Activated CD8-positive, alpha-beta T cell treated with anti-CD3 and anti-CD28 coated beads, Interleukin-2, amount 10 ng/mL, durations not matched to agents 7 days and 5 days (primary cell): ENCODE data around the gene PGBD5. TPM values are rescaled to one million over a fixed set of nuclear protein-coding genes. Genes with fewer than 3 reads are reported as not detected.
A peak's percentile ranks its signal among the peaks of the same experiment; 100 is the strongest.

ENCODE experiments used
- ATAC-seq: fragments of 150-1000 bp; cut with Tn5 transposase; one replicate; pipeline ENCODE4 v1.10.0; 2021; ENCODE audit warnings: moderate library complexity
- CTCF ChIA-PET: fragments of 350-600 bp; sonication (Branson Sonifier 250); formaldehyde crosslinking; loops from one replicate; lab custom pipeline; 2021; ENCODE audit warnings: antibody characterized with exemption; lab: Charles Lee
- POLR2A ChIA-PET: fragments of 350-600 bp; sonication (Branson Sonifier 250); formaldehyde crosslinking; loops from one replicate; lab custom pipeline; 2021; ENCODE audit warnings: antibody characterized with exemption; lab: Charles Lee
- DNase-seq: peaks from one replicate; pipeline ENCODE4 v3.0.0-alpha.2; 2020
- H3K27ac Mint-ChIP-seq: one replicate; pipeline ENCODE4 v1.8.0; 2021; ENCODE audit warnings: mild to moderate bottlenecking, mixed read lengths
- H3K27me3 Mint-ChIP-seq: one replicate; pipeline ENCODE4 v1.8.0; 2021; ENCODE audit warnings: low read depth, mixed read lengths
- H3K36me3 Mint-ChIP-seq: one replicate; pipeline ENCODE4 v1.8.0; 2021; ENCODE audit warnings: low read depth, mixed read lengths
- H3K4me1 Mint-ChIP-seq: one replicate; pipeline ENCODE4 v1.8.0; 2021; ENCODE audit warnings: low read depth, mixed read lengths
- H3K4me3 Mint-ChIP-seq: one replicate; pipeline ENCODE4 v1.8.0; 2021; ENCODE audit warnings: mild to moderate bottlenecking, mixed read lengths
- H3K9me3 Mint-ChIP-seq: one replicate; pipeline ENCODE4 v1.8.0; 2022; ENCODE audit warnings: mixed read lengths; ENCODE audit not compliant: insufficient read depth
- total RNA-seq, 2 experiments: library from RNA; stranded (reverse); gene quantifications; one replicate each; pipeline ENCODE4 v1.2.3, GENCODE V29; 2021

PGBD5 gene
- total RNA-seq, 2 experiments from 2014 or later: not detected

GRCh38 chr1:230278376-230278775 lies 147.8 kb downstream of the PGBD5 start:
- ATAC-seq (no peak), DNase-seq (no peak)
- POLR2A ChIA-PET: no interaction called here
- no peaks in the 10 kb centered on the region for H3K9me3 Mint-ChIP-seq
- peaks cover 64% of the 10 kb centered on the region for H3K4me1 Mint-ChIP-seq
- CTCF ChIA-PET: interaction anchor here (0.7 to 1.9 kb wide), 5 partner anchors 8 to 158 kb away, joined by 3 to 5 read pairs (median 3); no protein-coding TSS in a partner anchor
- H3K4me3 Mint-ChIP-seq: no peak overlapping the region
- H3K27ac Mint-ChIP-seq: peak overlapping the region; percentile 58
- peaks cover 23% of the 10 kb centered on the region for H3K36me3 Mint-ChIP-seq
- no peaks in the 10 kb centered on the region for H3K27me3 Mint-ChIP-seq

DNA sequence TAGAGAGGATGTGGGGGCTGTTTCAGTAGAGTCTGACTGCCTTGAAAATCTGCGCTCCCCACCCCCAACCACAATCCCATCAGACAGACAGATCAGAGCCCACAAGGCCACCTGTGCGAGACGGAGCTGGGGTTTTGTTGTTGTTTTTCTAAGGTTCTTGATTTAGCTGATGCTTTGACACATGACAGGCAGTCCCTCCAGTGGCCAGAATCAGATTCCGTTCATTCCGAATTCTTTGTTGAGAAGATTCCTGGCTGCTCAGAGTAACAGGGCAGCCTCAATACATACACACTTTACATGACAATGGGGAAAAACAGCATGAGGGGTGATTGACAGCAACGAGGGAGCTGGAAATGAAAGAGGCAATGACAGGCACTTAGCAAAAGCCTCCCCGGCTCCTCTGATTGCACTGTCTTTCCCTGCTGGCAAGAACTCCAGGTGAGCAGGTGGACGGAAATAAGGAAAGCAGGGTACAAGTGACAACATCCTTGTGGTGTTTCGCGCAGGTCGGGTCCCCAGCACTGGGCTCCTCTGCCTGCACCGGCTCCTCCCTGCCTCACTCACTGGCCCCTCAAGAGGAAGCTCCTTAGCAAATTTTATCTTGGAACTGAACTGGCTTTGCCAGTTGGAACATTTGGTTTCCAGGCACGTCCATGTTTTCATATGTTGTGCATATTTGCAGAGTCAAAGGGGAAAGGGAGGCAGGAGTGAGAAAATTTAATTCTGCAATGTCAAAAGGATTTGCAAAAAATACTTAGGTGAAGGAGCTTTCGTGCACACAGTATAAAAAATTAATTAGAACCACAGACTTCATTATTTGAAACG lies 148.7 kb downstream of the PGBD5 start:
- Mint-ChIP-seq H3K9me3 (no peaks in the 10 kb centered on the region), H3K4me1 (peaks cover 71% of the 10 kb centered on the region), H3K4me3 (peak overlapping the region; percentile 19), H3K27ac (peak overlapping the region; percentile 76), H3K36me3 (peaks cover 24% of the 10 kb centered on the region), H3K27me3 (no peaks in the 10 kb centered on the region)
- ChIA-PET POLR2A (interaction anchor here (0.5 kb wide), 1 partner anchor 66 kb away, joined by 3 read pairs; no protein-coding TSS in a partner anchor), CTCF (interaction anchor here (0.7 to 1.9 kb wide), 8 partner anchors 9 to 650 kb away, joined by 3 to 5 read pairs (median 3); no protein-coding TSS in a partner anchor)
- DNase-seq (peak; percentile 51), ATAC-seq (peak; percentile 18)

DNA sequence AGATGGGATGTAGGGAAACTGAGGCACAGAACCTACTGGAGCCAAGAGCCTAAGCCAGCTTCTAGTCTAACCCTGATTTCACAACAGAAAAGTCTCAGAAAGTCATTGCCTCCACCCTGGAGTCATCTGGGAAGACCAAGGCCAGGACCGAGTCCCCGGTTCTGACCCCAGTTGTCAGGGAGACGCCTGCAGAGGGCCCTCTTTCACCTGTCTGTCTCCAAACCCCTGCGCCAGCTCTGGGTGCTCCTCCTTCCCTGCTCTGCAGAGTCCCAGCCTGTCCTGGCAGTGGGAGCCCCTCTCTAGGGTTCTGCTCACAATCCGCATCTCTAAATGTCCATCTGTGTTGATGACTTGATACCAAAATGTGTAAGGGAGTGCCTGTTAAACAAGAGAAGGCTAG lies 149.7 kb downstream of the PGBD5 start:
- Mint-ChIP-seq H3K9me3 (no peaks in the 10 kb centered on the region), H3K36me3 (peaks cover 23% of the 10 kb centered on the region), H3K4me1 (peaks cover 71% of the 10 kb centered on the region), H3K4me3 (no peak overlapping the region), H3K27ac (no peak overlapping the region), H3K27me3 (no peaks in the 10 kb centered on the region)
- POLR2A ChIA-PET: no interaction called here
- DNase-seq: no peak
- no peak for ATAC-seq
- CTCF ChIA-PET: interaction anchor here (1.3 kb wide), 1 partner anchor 71 kb away, joined by 3 read pairs; no protein-coding TSS in a partner anchor

- CTCF ChIA-PET: interaction anchor here (1.2 to 1.3 kb wide), 2 partner anchors 30 to 107 kb away, joined by 3 to 4 read pairs; no protein-coding TSS in a partner anchor
- ATAC-seq (peak; percentile 41), DNase-seq (peak; percentile 51)
- Mint-ChIP-seq H3K9me3 (no peaks in the 10 kb centered on the region), H3K27ac (peak overlapping the region; percentile 86), H3K27me3 (no peaks in the 10 kb centered on the region), H3K4me1 (peaks cover 77% of the 10 kb centered on the region), H3K36me3 (peaks cover 20% of the 10 kb centered on the region), H3K4me3 (peak overlapping the region; percentile 63)
- POLR2A ChIA-PET: interaction anchor here (1.1 kb wide), 1 partner anchor 9 kb away, joined by 3 read pairs; no protein-coding TSS in a partner anchor
Observed at GRCh38 chr1:230274254-230274653, 151.9 kb downstream of the PGBD5 start.

DNA sequence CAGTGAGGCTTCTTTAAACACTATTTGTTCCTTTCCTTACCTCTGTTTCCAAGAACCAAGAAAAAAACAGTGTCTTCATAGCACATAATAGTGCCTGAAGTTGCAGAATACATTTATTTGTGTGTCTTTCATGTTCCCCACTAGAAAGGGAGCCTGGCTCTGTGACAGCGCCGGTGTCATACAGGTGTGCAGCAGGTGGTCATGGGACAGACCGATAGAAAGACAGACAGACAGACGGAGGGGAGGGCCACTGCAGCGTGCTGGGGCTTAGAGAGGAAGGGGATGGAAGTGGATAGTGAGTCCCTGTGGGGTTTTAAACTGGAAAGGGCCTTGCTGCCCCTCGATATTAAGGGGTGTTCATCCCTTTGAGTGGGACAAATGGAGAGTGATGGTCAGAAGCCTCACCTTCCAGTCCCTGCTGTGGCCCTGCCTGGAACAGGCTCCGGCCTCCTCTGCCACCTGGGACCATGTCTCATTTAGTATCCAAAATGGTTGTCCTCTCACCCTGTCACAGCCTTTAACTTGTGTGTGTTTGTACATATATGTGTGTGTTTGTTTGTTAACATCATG lies 152.9 kb downstream of the PGBD5 start:
- CTCF ChIA-PET: interaction anchor here (1.0 to 1.2 kb wide), 2 partner anchors 31 to 37 kb away, joined by 3 to 4 read pairs; no protein-coding TSS in a partner anchor
- Mint-ChIP-seq H3K4me1 (peaks cover 69% of the 10 kb centered on the region), H3K27ac (peak overlapping the region; percentile 80), H3K27me3 (no peaks in the 10 kb centered on the region), H3K4me3 (no peak overlapping the region), H3K36me3 (peaks cover 13% of the 10 kb centered on the region), H3K9me3 (no peaks in the 10 kb centered on the region)
- POLR2A ChIA-PET: no interaction called here
- DNase-seq: no peak
- ATAC-seq: no peak

DNA sequence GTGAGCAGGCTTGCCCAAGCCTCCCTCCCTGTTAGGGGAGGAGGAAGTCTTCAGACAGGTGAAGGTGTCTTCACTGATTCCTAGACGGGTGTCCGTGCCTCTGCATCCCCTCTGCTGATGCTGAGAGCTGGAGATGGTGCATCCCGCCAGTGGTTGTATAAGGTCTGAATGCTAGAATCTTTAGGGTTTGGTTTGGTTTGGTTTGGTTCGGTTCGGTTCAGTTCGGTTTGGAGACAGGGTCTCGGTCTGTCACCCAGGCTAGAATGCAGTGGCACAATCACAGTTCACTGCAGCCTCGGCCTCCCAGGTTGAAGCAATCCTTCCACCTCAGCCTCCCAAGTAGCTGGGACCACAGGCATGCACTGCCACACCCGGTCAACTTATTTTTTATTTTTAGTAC lies 153.6 kb downstream of the PGBD5 start:
- POLR2A ChIA-PET: no interaction called here

GRCh38 chr1:230271300-230272035 lies 154.7 kb downstream of the PGBD5 start:
- Mint-ChIP-seq H3K9me3 (no peaks in the 10 kb centered on the region), H3K4me3 (peak overlapping the region; percentile 13), H3K4me1 (peaks cover 54% of the 10 kb centered on the region), H3K27me3 (no peaks in the 10 kb centered on the region), H3K27ac (peak overlapping the region; percentile 85), H3K36me3 (peaks cover 7% of the 10 kb centered on the region)
- no peak for ATAC-seq
- no peak for DNase-seq
- POLR2A ChIA-PET: no interaction called here
- CTCF ChIA-PET: interaction anchor here (1.3 kb wide), 1 partner anchor 34 kb away, joined by 3 read pairs; no protein-coding TSS in a partner anchor

More for the DNA sequence above, 153.6 kb downstream of the PGBD5 start:
- H3K27me3 Mint-ChIP-seq: no peaks in the 10 kb centered on the region
- no peak overlapping the region for H3K27ac Mint-ChIP-seq
- H3K9me3 Mint-ChIP-seq: no peaks in the 10 kb centered on the region
- H3K4me3 Mint-ChIP-seq: no peak overlapping the region
- DNase-seq (no peak), ATAC-seq (no peak)
- H3K36me3 Mint-ChIP-seq: peaks cover 13% of the 10 kb centered on the region
- CTCF ChIA-PET: interaction anchor here (1.0 to 1.3 kb wide), 2 partner anchors 33 to 37 kb away, joined by 3 read pairs; no protein-coding TSS in a partner anchor
- H3K4me1 Mint-ChIP-seq: peaks cover 65% of the 10 kb centered on the region

DNA sequence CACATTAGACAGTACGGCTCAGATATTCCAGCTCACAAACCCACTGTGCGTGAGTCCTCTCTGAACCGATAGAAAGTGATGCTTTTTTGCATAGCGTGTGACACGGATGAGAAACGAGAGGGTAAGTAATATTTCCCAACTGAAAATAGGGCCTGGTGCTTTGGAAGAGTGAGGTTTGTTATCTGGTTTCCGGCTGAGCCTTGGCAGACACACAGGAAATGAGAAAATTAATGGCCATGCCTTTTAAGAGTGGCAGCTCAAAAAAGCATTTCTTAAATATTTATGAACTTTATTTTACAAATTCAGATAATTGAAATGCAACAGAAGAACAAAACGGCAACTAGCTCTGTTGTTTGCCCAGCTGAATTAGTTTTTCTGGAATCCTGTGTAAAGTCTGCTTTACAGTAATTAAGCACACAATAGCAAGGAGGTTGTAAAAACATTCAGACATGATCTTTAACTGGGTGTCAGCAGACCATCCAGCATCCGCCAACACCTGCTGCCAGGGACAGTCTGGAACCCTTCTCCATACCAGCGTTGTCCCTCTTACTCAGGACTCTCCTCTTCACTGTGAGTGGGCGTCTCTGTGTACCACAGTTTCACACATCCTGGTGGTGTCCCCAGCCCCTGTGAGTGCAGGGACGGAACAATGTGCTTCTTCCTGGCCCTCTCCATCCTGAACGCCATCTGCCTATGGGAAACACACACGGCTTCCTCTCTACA lies 155.4 kb downstream of the PGBD5 start:
- DNase-seq (peak; percentile 43), ATAC-seq (peak; percentile 55)
- ChIA-PET POLR2A (interaction anchor here (1.4 kb wide), 1 partner anchor 9 kb away, joined by 3 read pairs; no protein-coding TSS in a partner anchor), CTCF (interaction anchor here (1.0 to 1.7 kb wide), 2 partner anchors 8 to 55 kb away, joined by 3 to 5 read pairs; no protein-coding TSS in a partner anchor)
- Mint-ChIP-seq H3K27ac (peak overlapping the region; percentile 85), H3K27me3 (no peaks in the 10 kb centered on the region), H3K4me1 (peaks cover 51% of the 10 kb centered on the region), H3K4me3 (peak overlapping the region; percentile 45), H3K36me3 (peaks cover 4% of the 10 kb centered on the region), H3K9me3 (no peaks in the 10 kb centered on the region)

GRCh38 chr1:230270185-230270558 lies 156.0 kb downstream of the PGBD5 start:
- ATAC-seq: peak; percentile 12
- no peak for DNase-seq
- H3K9me3 Mint-ChIP-seq: no peaks in the 10 kb centered on the region
- peak overlapping the region; percentile 85 for H3K27ac Mint-ChIP-seq
- H3K4me1 Mint-ChIP-seq: peaks cover 51% of the 10 kb centered on the region
- POLR2A ChIA-PET: interaction anchor here (1.4 kb wide), 1 partner anchor 10 kb away, joined by 3 read pairs; no protein-coding TSS in a partner anchor
- H3K4me3 Mint-ChIP-seq: peak overlapping the region; percentile 45
- CTCF ChIA-PET: interaction anchor here (1.0 to 1.7 kb wide), 3 partner anchors 9 to 55 kb away, joined by 3 to 5 read pairs (median 3); no protein-coding TSS in a partner anchor
- no peaks in the 10 kb centered on the region for H3K27me3 Mint-ChIP-seq
- H3K36me3 Mint-ChIP-seq: peaks cover 4% of the 10 kb centered on the region

DNA sequence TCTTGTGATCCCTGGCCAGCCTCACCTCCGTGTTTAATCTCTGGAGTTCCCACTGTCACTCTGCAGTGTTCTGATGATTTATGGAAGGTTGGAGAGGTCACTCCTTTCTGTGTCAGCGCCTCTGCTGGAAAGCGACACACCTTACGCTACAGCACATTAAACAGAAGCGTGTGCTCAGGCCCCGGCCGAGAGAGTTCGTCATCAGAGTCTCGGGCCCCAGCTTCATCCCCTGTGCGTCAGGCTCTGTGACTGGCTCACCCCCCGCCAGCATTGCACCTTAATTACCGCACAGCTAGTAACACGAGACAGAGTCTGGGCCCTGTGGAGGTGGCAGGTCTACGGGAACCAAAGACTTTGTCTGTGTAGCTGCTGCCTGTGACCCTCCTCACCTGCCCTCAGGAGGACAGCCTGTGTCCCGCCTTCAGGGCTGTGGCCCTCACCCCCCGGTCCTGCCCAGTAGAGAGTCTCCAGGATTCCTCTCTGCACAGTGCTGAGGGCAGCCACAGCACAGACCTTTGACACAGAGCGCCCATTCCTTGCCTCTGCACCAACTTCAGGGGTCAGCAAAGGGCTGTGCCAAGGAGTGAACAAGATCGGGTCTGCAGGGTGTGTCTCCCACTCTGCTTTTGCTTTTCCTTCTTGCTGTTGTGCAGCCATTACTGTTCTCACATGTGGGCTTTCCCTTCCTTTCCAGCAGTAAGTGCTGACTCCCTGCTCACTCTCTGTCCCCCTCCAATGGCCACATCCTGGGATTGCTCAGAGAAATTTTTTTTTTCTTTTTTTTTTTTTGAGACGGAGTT lies 157.6 kb downstream of the PGBD5 start:
- DNase-seq: no peak
- Mint-ChIP-seq H3K4me3 (no peak overlapping the region), H3K9me3 (no peaks in the 10 kb centered on the region), H3K4me1 (peaks cover 40% of the 10 kb centered on the region), H3K27ac (peak overlapping the region; percentile 20), H3K27me3 (no peaks in the 10 kb centered on the region), H3K36me3 (peaks cover 11% of the 10 kb centered on the region)
- no peak for ATAC-seq
- ChIA-PET CTCF (interaction anchor here (0.9 to 2.3 kb wide), 4 partner anchors 9 to 192 kb away, joined by 3 to 7 read pairs (median 4); no protein-coding TSS in a partner anchor), POLR2A (no interaction called here)
